H1 (cell line): ENCODE results near the gene GRPR. TPM values are rescaled to one million over a fixed set of nuclear protein-coding genes. Genes with fewer than 3 reads are reported as not detected.

Experiments used
- KDM5A ChIP-seq: fragments of 200-600 bp; IDR thresholded peaks from 2 replicates; pipeline ENCODE4 v1.7.1; 2012; ENCODE audit warnings: mild to moderate bottlenecking, low read length, inconsistent platforms, mixed read lengths
- polyA plus RNA-seq, 7 experiments: library from polyadenylated mRNA; depleted of rRNA in 3 of 7; stranded (reverse) in 5 of 7; unstranded in 2 of 7; fragments of >200 nt in 5 of 7; fragments of 200-250 nt in 2 of 7; gene quantifications; 1 replicate in 5 of 7; 2 replicates in 1 of 7; 4 replicates in 1 of 7; pipeline versions ENCODE4 v1.2.1 to v1.2.3, GENCODE V29; 2011 to 2013; ENCODE audit warnings: missing spikeins in 2 of 7, mixed read lengths in 2 of 7
- total RNA-seq: library from RNA; stranded (reverse); fragmentation: NEBNext Ultra II Directional; extraction: Animal tissue kit (Norgen Biotek cat#: 25700); gene quantifications from 2 replicates; pipeline ENCODE4 v1.2.1, GENCODE V29; 2021

GRPR gene
- total and polyA plus RNA-seq, 2 of the 8 experiments (the other 6 are each of a cell fraction or from before 2014, with no cell fraction given), result 18.6 to 78.4 TPM

GRCh38 chrX:16137416-16138107, 14.2 kb downstream of the GRPR start (continued):
- no peak for TF ChIP-seq KDM5A
